Measurements from ENCODE around the gene STK11IP. TPM values are rescaled to one million over a fixed set of nuclear protein-coding genes. Genes with fewer than 3 reads are reported as not detected.

Gene STK11IP
- total and polyA plus RNA-seq, 2 of the 13 experiments (the other 11 are each of a cell fraction or from before 2014, with no cell fraction given) = 12.8 to 24.0 TPM

DNA sequence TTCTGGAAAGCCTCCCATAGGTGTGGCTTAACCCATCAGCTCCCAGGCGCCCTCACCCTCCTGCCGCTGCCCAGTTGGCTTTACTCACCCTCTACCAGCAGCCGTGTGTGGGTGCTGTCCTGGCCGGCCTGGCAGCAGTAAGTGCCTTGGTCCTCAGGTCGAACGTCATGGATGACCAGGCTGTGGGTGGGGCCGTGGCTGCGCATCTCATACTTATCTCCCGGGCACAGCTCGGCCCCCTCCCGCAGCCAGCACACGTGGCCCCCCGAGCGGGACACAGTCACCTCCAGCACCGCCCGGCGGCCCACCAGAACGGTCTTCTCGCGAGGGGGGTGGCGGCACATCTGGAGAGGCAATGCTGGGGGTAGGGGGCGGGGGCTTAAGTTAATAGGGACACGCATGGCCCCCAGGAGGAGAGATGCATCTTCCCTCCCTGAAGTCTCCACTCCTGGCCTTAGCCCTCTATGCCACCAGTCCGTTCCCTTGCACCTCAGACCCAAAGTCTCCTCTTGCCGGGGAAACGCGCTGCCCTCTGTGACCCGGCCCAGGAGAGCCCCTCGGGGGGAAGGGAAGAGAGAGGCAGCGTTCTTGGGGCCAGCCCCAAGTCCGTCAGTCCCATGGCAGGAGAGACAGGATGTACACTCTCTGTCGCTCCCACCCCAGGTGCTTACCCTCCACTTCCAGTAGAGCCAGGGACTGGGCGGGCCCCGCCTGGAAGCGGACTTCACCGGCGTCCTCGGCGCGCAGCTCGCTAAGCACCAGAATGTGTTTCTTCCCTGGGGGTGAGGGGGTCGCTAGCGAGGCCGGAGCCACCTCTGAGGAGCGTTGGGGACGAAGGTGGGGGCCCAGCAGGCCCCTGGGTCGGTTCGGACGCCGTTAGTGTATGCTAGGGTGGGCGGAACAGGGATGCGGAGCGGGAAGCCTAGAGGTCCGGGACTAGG, 45.9 kb upstream of the STK11IP start (continued):
- TF ChIP-seq CTCF (CRISPR knock-in tag; IDR thresholded peaks at IDR 0.05) (peak; percentile 53), STAG1 (CRISPR knock-in tag; IDR thresholded peaks at IDR 0.05) (no peak; the same call in 1 of the 2 replicates), HOXA9 (CRISPR knock-in tag; IDR thresholded peaks at IDR 0.05; ENCODE audit: borderline replicate concordance) (peak; percentile 67; the same call in 1 of the 2 replicates), BORCS8-MEF2B (CRISPR knock-in tag; IDR thresholded peaks at IDR 0.05) (0 out of 2 replicates have a peak, but pooled peaks have one; percentile 20), CAMTA2 (CRISPR knock-in tag; IDR thresholded peaks at IDR 0.05; ENCODE audit: borderline replicate concordance) (peak; percentile 56), ZNF598 (CRISPR knock-in tag; IDR thresholded peaks at IDR 0.05; ENCODE audit: borderline replicate concordance) (0 out of 2 replicates have a peak, but pooled peaks have one; percentile 35), ZNF263 (CRISPR knock-in tag; IDR thresholded peaks at IDR 0.05) (peak; percentile 47; the same call in 1 of the 2 replicates), SRY (CRISPR knock-in tag; IDR thresholded peaks at IDR 0.05) (peak; percentile 88), ZNF546 (CRISPR knock-in tag; conservative IDR thresholded peaks at IDR 0.05) (no peak), JUNB (CRISPR knock-in tag; IDR thresholded peaks at IDR 0.05; ENCODE audit: borderline replicate concordance) (no peak), TEF (CRISPR knock-in tag; IDR thresholded peaks at IDR 0.05) (no peak), ZNF761 (CRISPR knock-in tag; conservative IDR thresholded peaks at IDR 0.05) (no peak), SMC3 (IDR thresholded peaks at IDR 0.05; ENCODE audit: low read length) (no peak), ATF4 (CRISPR knock-in tag; IDR thresholded peaks at IDR 0.05) (peak in 1 of 2 experiments; percentile 58; a peak in 2 of 4 replicates), NFKBIZ (CRISPR knock-in tag; IDR thresholded peaks at IDR 0.05) (no peak), TCF12 (IDR thresholded peaks at IDR 0.05) (no peak), TCF12 (CRISPR knock-in tag; IDR thresholded peaks at IDR 0.05) (peak; percentile 55; the same call in 1 of the 2 replicates), ZNF891 (CRISPR knock-in tag; IDR thresholded peaks at IDR 0.05) (no peak), PHF20 (CRISPR knock-in tag; IDR thresholded peaks at IDR 0.05) (0 out of 2 replicates have a peak, but pooled peaks have one; percentile 6)
- TF ChIP-seq, protein P1, sequence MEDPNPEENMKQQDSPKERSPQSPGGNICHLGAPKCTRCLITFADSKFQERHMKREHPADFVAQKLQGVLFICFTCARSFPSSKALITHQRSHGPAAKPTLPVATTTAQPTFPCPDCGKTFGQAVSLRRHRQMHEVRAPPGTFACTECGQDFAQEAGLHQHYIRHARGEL (CRISPR knock-in tag; IDR thresholded peaks at IDR 0.05) = 0 out of 2 replicates have a peak, but pooled peaks have one; percentile 12
- TF ChIP-seq, protein P2, sequence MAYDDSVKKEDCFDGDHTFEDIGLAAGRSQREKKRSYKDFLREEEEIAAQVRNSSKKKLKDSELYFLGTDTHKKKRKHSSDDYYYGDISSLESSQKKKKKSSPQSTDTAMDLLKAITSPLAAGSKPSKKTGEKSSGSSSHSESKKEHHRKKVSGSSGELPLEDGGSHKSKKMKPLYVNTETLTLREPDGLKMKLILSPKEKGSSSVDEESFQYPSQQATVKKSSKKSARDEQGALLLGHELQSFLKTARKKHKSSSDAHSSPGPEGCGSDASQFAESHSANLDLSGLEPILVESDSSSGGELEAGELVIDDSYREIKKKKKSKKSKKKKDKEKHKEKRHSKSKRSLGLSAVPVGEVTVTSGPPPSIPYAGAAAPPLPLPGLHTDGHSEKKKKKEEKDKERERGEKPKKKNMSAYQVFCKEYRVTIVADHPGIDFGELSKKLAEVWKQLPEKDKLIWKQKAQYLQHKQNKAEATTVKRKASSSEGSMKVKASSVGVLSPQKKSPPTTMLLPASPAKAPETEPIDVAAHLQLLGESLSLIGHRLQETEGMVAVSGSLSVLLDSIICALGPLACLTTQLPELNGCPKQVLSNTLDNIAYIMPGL (CRISPR knock-in tag; IDR thresholded peaks at IDR 0.05; ENCODE audit: borderline replicate concordance in 1 of 2, low read depth in 1 of 2) = peak in 1 of 2 experiments; percentile 60; a peak in 1 of 4 replicates
- TF ChIP-seq, protein P3, sequence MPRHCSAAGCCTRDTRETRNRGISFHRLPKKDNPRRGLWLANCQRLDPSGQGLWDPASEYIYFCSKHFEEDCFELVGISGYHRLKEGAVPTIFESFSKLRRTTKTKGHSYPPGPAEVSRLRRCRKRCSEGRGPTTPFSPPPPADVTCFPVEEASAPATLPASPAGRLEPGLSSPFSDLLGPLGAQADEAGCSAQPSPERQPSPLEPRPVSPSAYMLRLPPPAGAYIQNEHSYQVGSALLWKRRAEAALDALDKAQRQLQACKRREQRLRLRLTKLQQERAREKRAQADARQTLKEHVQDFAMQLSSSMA (CRISPR knock-in tag; IDR thresholded peaks at IDR 0.05) = 0 out of 2 replicates have a peak, but pooled peaks have one; percentile 32

All from HepG2 (cell line).